H9 (cell line): ENCODE data around the gene SRXN1. TPM values are rescaled to one million over a fixed set of nuclear protein-coding genes. Genes with fewer than 3 reads are reported as not detected.

Source experiments
- DNase-seq: peaks from one replicate; pipeline ENCODE4 v3.0.0-alpha.2; 2017
- H2AFZ ChIP-seq: one replicate; pipeline ENCODE4 v1.6.1; 2013; ENCODE audit warnings: mild to moderate bottlenecking, low read length, control low read depth, moderate library complexity
- H2AK5ac ChIP-seq: 2 replicates; pipeline ENCODE4 v1.6.1; 2013; ENCODE audit warnings: low read length, control low read depth, mixed read lengths; ENCODE audit not compliant: insufficient read length
- H2BK120ac ChIP-seq: one replicate; pipeline ENCODE4 v1.6.1; 2013; ENCODE audit warnings: low read depth, mild to moderate bottlenecking, low read length, control low read depth, inconsistent platforms; ENCODE audit not compliant: poor library complexity, severe bottlenecking
- H2BK12ac ChIP-seq: 2 replicates; pipeline ENCODE4 v1.6.1; 2013; ENCODE audit warnings: low read length, control low read depth, mixed read lengths, low read depth; ENCODE audit not compliant: insufficient read length
- H2BK15ac ChIP-seq: 2 replicates; pipeline ENCODE4 v1.6.1; 2013; ENCODE audit warnings: low read depth, low read length, control low read depth
- H2BK20ac ChIP-seq: one replicate; pipeline ENCODE4 v1.6.1; 2013; ENCODE audit warnings: low read depth, mild to moderate bottlenecking, low read length, control low read depth, inconsistent platforms; ENCODE audit not compliant: poor library complexity, severe bottlenecking
- H2BK5ac ChIP-seq: 2 replicates; pipeline ENCODE4 v1.6.1; 2013; ENCODE audit warnings: low read length, control low read depth, mixed read lengths; ENCODE audit not compliant: insufficient read length
- H3K14ac ChIP-seq: 2 replicates; pipeline ENCODE4 v1.6.1; 2013; ENCODE audit warnings: low read length, control low read depth; ENCODE audit not compliant: insufficient read depth
- H3K18ac ChIP-seq: 2 replicates; pipeline ENCODE4 v1.6.1; 2013; ENCODE audit warnings: low read depth, mild to moderate bottlenecking, mixed read lengths, low read length, control low read depth; ENCODE audit not compliant: insufficient read length
- H3K23ac ChIP-seq: 2 replicates; pipeline ENCODE4 v1.6.1; 2013; ENCODE audit warnings: low read length, control low read depth, mixed read lengths, low read depth; ENCODE audit not compliant: insufficient read length
- H3K23me2 ChIP-seq: 2 replicates; pipeline ENCODE4 v1.6.1; 2013; ENCODE audit warnings: low read depth, mild to moderate bottlenecking, mixed read lengths, low read length, control low read depth; ENCODE audit not compliant: insufficient read length, poor library complexity, severe bottlenecking
- H3K27ac ChIP-seq: 2 replicates; pipeline ENCODE4 v1.5.1; 2013; ENCODE audit warnings: low read length, control low read depth, mixed read lengths, low read depth; ENCODE audit not compliant: insufficient read length
- H3K27me3 ChIP-seq: 2 replicates; pipeline ENCODE4 v1.6.1; 2013; ENCODE audit warnings: low read length, control low read depth, inconsistent platforms; ENCODE audit not compliant: insufficient read depth
- H3K4ac ChIP-seq: 2 replicates; pipeline ENCODE4 v1.6.1; 2013; ENCODE audit warnings: low read depth, mild to moderate bottlenecking, control low read depth, inconsistent platforms, low read length, moderate library complexity
- H3K4me1 ChIP-seq: 2 replicates; pipeline ENCODE4 v1.6.1; 2013; ENCODE audit warnings: low read length, control low read depth, inconsistent platforms; ENCODE audit not compliant: insufficient read depth
- H3K4me2 ChIP-seq: 2 replicates; pipeline ENCODE4 v1.6.1; 2013; ENCODE audit warnings: low read length, control low read depth, mixed read lengths; ENCODE audit not compliant: insufficient read length, insufficient read depth
- H3K56ac ChIP-seq: 2 replicates; pipeline ENCODE4 v1.6.1; 2013; ENCODE audit warnings: low read depth, mild to moderate bottlenecking, mixed read lengths, low read length, control low read depth; ENCODE audit not compliant: insufficient read length
- H3K79me1 ChIP-seq: 2 replicates; pipeline ENCODE4 v1.6.1; 2013; ENCODE audit warnings: low read depth, mild to moderate bottlenecking, moderate library complexity, low read length, control low read depth, inconsistent platforms; ENCODE audit not compliant: insufficient read depth, poor library complexity, severe bottlenecking
- H3K79me2 ChIP-seq: 2 replicates; pipeline ENCODE4 v1.6.1; 2013; ENCODE audit warnings: low read length, control low read depth, inconsistent platforms; ENCODE audit not compliant: insufficient read depth
- H3K9ac ChIP-seq: 2 replicates; pipeline ENCODE4 v1.6.1; 2013; ENCODE audit warnings: low read length, control low read depth, mixed read lengths; ENCODE audit not compliant: insufficient read length; ENCODE audit errors: extremely low read depth
- H3K9me3 ChIP-seq: one replicate; pipeline ENCODE4 v1.6.1; 2013; ENCODE audit warnings: low read depth, low read length, inconsistent platforms; ENCODE audit not compliant: control insufficient read depth
- H3T11ph ChIP-seq: one replicate; pipeline ENCODE4 v1.6.1; 2013; ENCODE audit warnings: mild to moderate bottlenecking, low read length, control low read depth, inconsistent platforms
- H4K20me1 ChIP-seq: one replicate; pipeline ENCODE4 v1.6.1; 2013; ENCODE audit not compliant: control insufficient read depth, insufficient read length, insufficient read depth
- H4K5ac ChIP-seq: 2 replicates; pipeline ENCODE4 v1.6.1; 2013; ENCODE audit warnings: low read depth, mild to moderate bottlenecking, mixed read lengths, low read length, control low read depth; ENCODE audit not compliant: insufficient read length
- H4K8ac ChIP-seq: replicated peaks from 2 replicates; pipeline ENCODE4 v1.6.1; 2013; ENCODE audit warnings: low read length, control low read depth, mixed read lengths, low read depth; ENCODE audit not compliant: insufficient read length
- H4K91ac ChIP-seq: 2 replicates; pipeline ENCODE4 v1.6.1; 2013; ENCODE audit warnings: low read depth, mild to moderate bottlenecking, moderate library complexity, mixed read lengths, low read length, control low read depth; ENCODE audit not compliant: insufficient read length
- H3K27ac Mint-ChIP-seq, 3 experiments: 2 replicates in 2 of 3; 3 replicates in 1 of 3; pipeline ENCODE4 v1.8.0; 2020 to 2021; ENCODE audit warnings: mixed read lengths in 3 of 3, mild to moderate bottlenecking in 1 of 3, moderate library complexity in 1 of 3
- H3K27me3 Mint-ChIP-seq: 2 replicates; pipeline ENCODE4 v1.8.0; 2021; ENCODE audit warnings: low read depth, mild to moderate bottlenecking, moderate library complexity, mixed read lengths
- H3K36me3 Mint-ChIP-seq, 3 experiments: 2 replicates in 2 of 3; 3 replicates in 1 of 3; pipeline ENCODE4 v1.8.0; 2020 to 2021; ENCODE audit warnings: low read depth in 3 of 3, mixed read lengths in 3 of 3; ENCODE audit not compliant: insufficient read depth in 1 of 3
- H3K4me1 Mint-ChIP-seq, 2 experiments: 2 replicates each; pipeline ENCODE4 v1.8.0; 2020; ENCODE audit warnings: mixed read lengths in 2 of 2
- H3K4me3 Mint-ChIP-seq, 2 experiments: 2 replicates in 1 of 2; 3 replicates in 1 of 2; pipeline ENCODE4 v1.8.0; 2020 to 2021; ENCODE audit warnings: mild to moderate bottlenecking in 2 of 2, mixed read lengths in 2 of 2, moderate library complexity in 1 of 2
- H3K9me3 Mint-ChIP-seq, 2 experiments: 2 replicates in 1 of 2; 3 replicates in 1 of 2; pipeline ENCODE4 v1.8.0; 2020; ENCODE audit warnings: mild to moderate bottlenecking in 2 of 2, mixed read lengths in 2 of 2, moderate library complexity in 1 of 2
- WGBS: extraction: QIAGEN DNeasy Blood & Tissue Kit; methylation state at CpG from one replicate; pipeline ENCODE4 v1.1.7; 2013; ENCODE audit warnings: missing lambda C conversion rate, low lambda C conversion rate, mixed read lengths; ENCODE audit not compliant: insufficient read length; ENCODE audit errors: extremely low coverage; 5-methylcytosine and 5-hydroxymethylcytosine counted together
- total RNA-seq: library from RNA; stranded (reverse); gene quantifications from 2 replicates; pipeline ENCODE4 v1.2.1, GENCODE V29; 2021
- TF ChIP-seq, protein P1 (sequence below): fragments of 200-600 bp; sonication (generic); conservative IDR thresholded peaks from 3 replicates; pipeline ENCODE4 v1.8.0; 2021; ENCODE audit warnings: antibody characterized with exemption, mild to moderate bottlenecking

SRXN1 gene
- total RNA-seq, 1 experiment from 2014 or later, result 25.7 TPM

DNA sequence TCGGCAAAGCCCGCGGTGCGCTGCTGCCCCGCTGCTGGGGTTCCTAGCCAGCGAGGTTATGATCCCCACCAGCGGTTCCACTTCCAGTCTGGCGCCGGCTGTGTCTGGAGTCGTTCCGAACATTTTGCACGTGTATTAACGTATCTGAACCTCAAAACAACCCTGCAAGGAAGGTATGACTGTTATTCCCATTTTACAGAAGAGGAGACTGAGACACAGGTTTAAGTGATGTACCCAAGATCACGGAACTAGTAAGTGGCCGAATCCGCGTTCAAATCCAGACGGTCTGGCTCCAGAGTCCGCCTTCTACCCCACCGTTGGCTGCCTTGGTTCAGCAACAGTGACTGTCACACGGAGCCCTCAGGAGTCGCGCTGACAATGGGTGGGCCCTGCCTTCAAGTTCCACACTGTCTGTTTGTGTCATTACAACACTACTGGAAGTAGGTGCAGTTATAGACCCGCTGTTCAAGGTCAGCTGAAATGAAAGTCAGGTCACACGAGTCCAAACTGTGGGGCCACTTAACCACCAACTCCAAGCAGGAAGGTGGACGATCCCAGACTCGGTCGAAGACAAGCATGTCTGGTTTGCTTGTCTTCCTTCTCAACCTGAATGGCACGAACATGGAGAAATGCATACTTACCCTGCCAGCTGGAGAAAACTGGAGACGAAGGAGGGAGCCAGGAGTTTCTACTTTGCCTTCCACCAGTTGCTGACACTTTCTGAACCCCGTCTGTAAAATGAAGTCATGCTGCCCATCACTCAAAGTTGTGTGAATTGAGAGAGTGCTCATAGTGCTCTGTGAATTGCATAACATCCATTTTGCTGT lies 803 bp upstream of the SRXN1 start:
- peaks cover 11 to 20% (median 20%) of the 10 kb centered on the region in 3 experiments; a peak in 6 of 7 replicates for H3K36me3 Mint-ChIP-seq
- no peak overlapping the region for H4K91ac ChIP-seq

More for the DNA sequence above, 803 bp upstream of the SRXN1 start:
- Histone ChIP-seq H3K79me2 (no peaks in the 10 kb centered on the region; the same call in 1 of the 2 replicates), H2AK5ac (no peak overlapping the region), H2BK120ac (no peak overlapping the region), H3K18ac (peak overlapping the region; percentile 3), H2BK15ac (no peak overlapping the region), H4K8ac (no peak overlapping the region), H2AFZ (no peak overlapping the region), H3K4ac (no peak overlapping the region), H4K5ac (no peak overlapping the region), H3K79me1 (no peaks in the 10 kb centered on the region), H3K4me2 (peak overlapping the region; percentile 50), H3T11ph (no peak overlapping the region), H3K27me3 (no peaks in the 10 kb centered on the region), H4K20me1 (no peaks in the 10 kb centered on the region), H2BK5ac (no peak overlapping the region), H2BK20ac (no peak overlapping the region), H3K9me3 (no peaks in the 10 kb centered on the region), H3K4me1 (peaks cover 17% of the 10 kb centered on the region; the same call in 1 of the 2 replicates), H3K27ac (no peak overlapping the region), H3K23ac (no peak overlapping the region), H3K9ac (peak overlapping the region; percentile 28), H2BK12ac (no peak overlapping the region), H3K56ac (no peak overlapping the region), H3K14ac (peak overlapping the region; percentile 5), H3K23me2 (peaks cover 4% of the 10 kb centered on the region)
- Mint-ChIP-seq H3K27ac (peak overlapping the region in 2 of 3 experiments; percentile 17 to 47; a peak in 3 of 7 replicates), H3K9me3 (no peaks in the 10 kb centered on the region), H3K4me1 (peaks cover 54 to 55% of the 10 kb centered on the region in 2 experiments), H3K27me3 (peaks cover 9% of the 10 kb centered on the region; the same call in 1 of the 2 replicates), H3K4me3 (peak overlapping the region; percentile 73 to 83)
- TF ChIP-seq, protein P1, sequence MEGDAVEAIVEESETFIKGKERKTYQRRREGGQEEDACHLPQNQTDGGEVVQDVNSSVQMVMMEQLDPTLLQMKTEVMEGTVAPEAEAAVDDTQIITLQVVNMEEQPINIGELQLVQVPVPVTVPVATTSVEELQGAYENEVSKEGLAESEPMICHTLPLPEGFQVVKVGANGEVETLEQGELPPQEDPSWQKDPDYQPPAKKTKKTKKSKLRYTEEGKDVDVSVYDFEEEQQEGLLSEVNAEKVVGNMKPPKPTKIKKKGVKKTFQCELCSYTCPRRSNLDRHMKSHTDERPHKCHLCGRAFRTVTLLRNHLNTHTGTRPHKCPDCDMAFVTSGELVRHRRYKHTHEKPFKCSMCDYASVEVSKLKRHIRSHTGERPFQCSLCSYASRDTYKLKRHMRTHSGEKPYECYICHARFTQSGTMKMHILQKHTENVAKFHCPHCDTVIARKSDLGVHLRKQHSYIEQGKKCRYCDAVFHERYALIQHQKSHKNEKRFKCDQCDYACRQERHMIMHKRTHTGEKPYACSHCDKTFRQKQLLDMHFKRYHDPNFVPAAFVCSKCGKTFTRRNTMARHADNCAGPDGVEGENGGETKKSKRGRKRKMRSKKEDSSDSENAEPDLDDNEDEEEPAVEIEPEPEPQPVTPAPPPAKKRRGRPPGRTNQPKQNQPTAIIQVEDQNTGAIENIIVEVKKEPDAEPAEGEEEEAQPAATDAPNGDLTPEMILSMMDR, result no peak
- DNase-seq, result no peak
- WGBS, result no CpG with 5 or more reads among the region's 31 CpGs
